ENCODE measurements around the gene POLR3B.

Gene POLR3B

GRCh38 chr12:106442575-106442974, 85.0 kb downstream of the POLR3B start:
- ChIA-PET CTCF (interaction anchor here (1.3 kb wide), 1 partner anchor 14 kb away, joined by 3 read pairs; no protein-coding TSS in a partner anchor), POLR2A (no interaction called here)
- DNase-seq (ENCODE audit: extremely low spot score) = no peak
- TF ChIP-seq CTCF (IDR thresholded peaks at IDR 0.05; ENCODE audit: control extremely low read depth, extremely low read depth, low read depth, missing control alignments) = no peak

- DNase-seq (ENCODE audit: extremely low spot score) = no peak
- ChIA-PET POLR2A (no interaction called here), CTCF (interaction anchor here (1.1 to 3.3 kb wide), 4 partner anchors 12 to 27 kb away, joined by 4 to 14 read pairs (median 8); no protein-coding TSS in a partner anchor)
- no peak for TF ChIP-seq CTCF (IDR thresholded peaks at IDR 0.05; ENCODE audit: control extremely low read depth, extremely low read depth, low read depth, missing control alignments)
These were observed 87.5 kb downstream of the POLR3B start for GRCh38 chr12:106445053-106445452.

- ChIA-PET CTCF (interaction anchor here (1.0 to 3.3 kb wide), 7 partner anchors 10 to 28 kb away, joined by 3 to 14 read pairs (median 4); no protein-coding TSS in a partner anchor), POLR2A (interaction anchor here (0.7 kb wide), 1 partner anchor 59 kb away, joined by 3 read pairs; no protein-coding TSS in a partner anchor)
- DNase-seq (ENCODE audit: extremely low spot score) = no peak
- TF ChIP-seq CTCF (IDR thresholded peaks at IDR 0.05; ENCODE audit: control extremely low read depth, extremely low read depth, low read depth, missing control alignments) = no peak
These were observed 88.4 kb downstream of the POLR3B start for GRCh38 chr12:106445959-106446358.

- DNase-seq (ENCODE audit: extremely low spot score) = no peak
- ChIA-PET CTCF (interaction anchor here (1.0 to 3.3 kb wide), 6 partner anchors 11 to 28 kb away, joined by 3 to 14 read pairs (median 4); no protein-coding TSS in a partner anchor), POLR2A (interaction anchor here (0.7 kb wide), 1 partner anchor 58 kb away, joined by 3 read pairs; no protein-coding TSS in a partner anchor)
- TF ChIP-seq CTCF (IDR thresholded peaks at IDR 0.05; ENCODE audit: control extremely low read depth, extremely low read depth, low read depth, missing control alignments) = no peak
These were observed 89.0 kb downstream of the POLR3B start for GRCh38 chr12:106446419-106447092.

GRCh38 chr12:106452309-106452708, 94.8 kb downstream of the POLR3B start:
- ChIA-PET CTCF (no interaction called here), POLR2A (no interaction called here)
- TF ChIP-seq CTCF (IDR thresholded peaks at IDR 0.05; ENCODE audit: control extremely low read depth, extremely low read depth, low read depth, missing control alignments) = no peak
- DNase-seq (ENCODE audit: extremely low spot score) = no peak

- peak; percentile 16 for DNase-seq (ENCODE audit: extremely low spot score)
- no peak for TF ChIP-seq CTCF (IDR thresholded peaks at IDR 0.05; ENCODE audit: control extremely low read depth, extremely low read depth, low read depth, missing control alignments)
- ChIA-PET POLR2A (no interaction called here), CTCF (interaction anchor here (1.2 kb wide), 1 partner anchor 12 kb away, joined by 3 read pairs; no protein-coding TSS in a partner anchor)
These were observed 97.6 kb downstream of the POLR3B start for GRCh38 chr12:106455111-106455510.

Data from GM10248 (cell line).